HEK293T (cell line): ENCODE data around the gene RTEL1.

Experiments used
- BHLHE40 ChIP-seq: fragments of 450-650 bp; IDR thresholded peaks from 2 replicates; pipeline ENCODE4 v1.6.1; 2016; ENCODE audit warnings: mild to moderate bottlenecking, moderate library complexity, borderline replicate concordance
- CTBP1 ChIP-seq: fragments of 450-650 bp; IDR thresholded peaks from 2 replicates; pipeline ENCODE4 v1.6.1; 2016; ENCODE audit warnings: borderline replicate concordance
- ELF4 ChIP-seq: fragments of 450-650 bp; IDR thresholded peaks from 2 replicates; pipeline ENCODE4 v1.6.1; 2017; ENCODE audit warnings: antibody characterized with exemption
- FOXA1 ChIP-seq: fragments of 450-650 bp; IDR thresholded peaks from 2 replicates; pipeline ENCODE4 v1.6.1; 2016; ENCODE audit warnings: mild to moderate bottlenecking
- FOXK2 ChIP-seq: fragments of 450-650 bp; IDR thresholded peaks from 2 replicates; pipeline ENCODE4 v1.6.1; 2016; ENCODE audit warnings: mild to moderate bottlenecking
- FOXM1 ChIP-seq: fragments of 450-650 bp; IDR thresholded peaks from 2 replicates; pipeline ENCODE4 v1.6.1; 2017; ENCODE audit warnings: mild to moderate bottlenecking, borderline replicate concordance
- HDGF ChIP-seq: fragments of 450-650 bp; IDR thresholded peaks from 2 replicates; pipeline ENCODE4 v1.6.1; 2017; ENCODE audit warnings: antibody characterized with exemption, borderline replicate concordance
- L3MBTL2 ChIP-seq: fragments of 450-650 bp; conservative IDR thresholded peaks from 2 replicates; pipeline ENCODE4 v1.6.1; 2016; ENCODE audit warnings: mild to moderate bottlenecking
- LEF1 ChIP-seq: fragments of 450-650 bp; IDR thresholded peaks from 2 replicates; pipeline ENCODE4 v1.6.1; 2017; ENCODE audit warnings: mild to moderate bottlenecking, borderline replicate concordance
- NFRKB ChIP-seq: fragments of 450-650 bp; IDR thresholded peaks from 2 replicates; pipeline ENCODE4 v1.6.1; 2016; ENCODE audit warnings: mild to moderate bottlenecking, moderate library complexity
- PKNOX1 ChIP-seq: fragments of 450-650 bp; IDR thresholded peaks from 2 replicates; pipeline ENCODE4 v1.6.1; 2016
- SP1 ChIP-seq: fragments of 450-650 bp; IDR thresholded peaks from 2 replicates; pipeline ENCODE4 v1.6.1; 2017
- SUZ12 ChIP-seq: fragments of 450-650 bp; IDR thresholded peaks from 2 replicates; pipeline ENCODE4 v1.6.1; 2016; ENCODE audit warnings: mild to moderate bottlenecking
- TARDBP ChIP-seq: fragments of 450-650 bp; IDR thresholded peaks from 2 replicates; pipeline ENCODE4 v1.6.1; 2016

DNA sequence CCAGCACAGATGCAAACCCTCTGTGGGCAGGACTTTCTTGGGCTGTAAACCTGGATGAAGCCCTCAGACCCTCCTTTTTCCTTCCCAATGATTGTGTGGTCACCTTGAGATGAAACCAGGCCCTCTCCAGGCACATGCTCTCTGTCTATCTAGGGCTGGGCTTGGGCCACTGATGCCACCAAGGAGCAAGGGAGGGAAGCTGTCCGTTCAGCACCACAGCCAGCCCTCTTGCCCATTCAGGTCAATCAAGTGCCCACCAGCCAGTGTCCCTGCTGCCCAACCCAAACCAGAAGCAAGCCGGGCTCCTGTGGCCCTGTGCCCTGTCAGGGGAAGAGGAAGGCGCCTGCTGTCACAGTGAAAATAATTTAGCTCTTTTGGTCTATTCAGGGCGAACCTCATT lies 12.9 kb upstream of the RTEL1 start:
- TF ChIP-seq FOXK2: no peak
- TF ChIP-seq HDGF: no peak
- no peak for TF ChIP-seq ELF4
- no peak for TF ChIP-seq BHLHE40
- no peak for TF ChIP-seq FOXA1
- TF ChIP-seq NFRKB: no peak
- no peak for TF ChIP-seq PKNOX1
- no peak for TF ChIP-seq FOXM1
- TF ChIP-seq L3MBTL2: no peak
- TF ChIP-seq SUZ12: no peak
- TF ChIP-seq SP1: no peak
- no peak for TF ChIP-seq TARDBP
- no peak for TF ChIP-seq CTBP1
- no peak for TF ChIP-seq LEF1
